Stimulated activated CD4-positive, alpha-beta T cell treated with anti-CD3 and anti-CD28 coated beads, Interleukin-12 subunit alpha, Interleukin-12 subunit beta, amount 100 ng/mL, for 24 hours (primary cell): ENCODE measurements around the gene TBC1D2.

Source experiments
- DNase-seq, 2 experiments: peaks; one replicate each; pipeline ENCODE4 v3.0.0-alpha.2; 2020; ENCODE audit warnings: low read depth in 2 of 2

The TBC1D2 gene

GRCh38 chr9:98164912-98165311 lies 90.5 kb downstream of the TBC1D2 start:
- DNase-seq = no peak

DNA sequence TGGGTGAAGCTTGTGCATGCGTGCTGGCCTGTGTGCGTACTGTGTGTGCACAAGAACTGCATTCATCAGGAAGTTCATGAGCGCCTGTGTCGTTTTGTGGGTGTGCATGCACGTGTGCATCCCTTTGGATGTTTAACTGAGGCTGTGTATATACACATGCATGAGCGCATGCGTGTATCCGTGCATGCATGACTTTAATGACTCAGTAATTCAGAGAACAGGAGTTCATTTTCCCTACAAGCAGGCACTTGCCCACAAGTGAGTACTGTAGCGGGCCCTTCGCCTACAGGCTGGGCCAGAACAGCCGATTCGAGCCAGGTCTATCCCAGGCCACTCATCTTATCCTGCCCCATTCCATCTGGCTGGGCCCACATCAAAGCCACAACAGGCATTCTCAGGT lies 92.8 kb downstream of the TBC1D2 start:
- DNase-seq = no peak

- DNase-seq = no peak
Observed at GRCh38 chr9:98161851-98162250, 93.6 kb downstream of the TBC1D2 start.

DNA sequence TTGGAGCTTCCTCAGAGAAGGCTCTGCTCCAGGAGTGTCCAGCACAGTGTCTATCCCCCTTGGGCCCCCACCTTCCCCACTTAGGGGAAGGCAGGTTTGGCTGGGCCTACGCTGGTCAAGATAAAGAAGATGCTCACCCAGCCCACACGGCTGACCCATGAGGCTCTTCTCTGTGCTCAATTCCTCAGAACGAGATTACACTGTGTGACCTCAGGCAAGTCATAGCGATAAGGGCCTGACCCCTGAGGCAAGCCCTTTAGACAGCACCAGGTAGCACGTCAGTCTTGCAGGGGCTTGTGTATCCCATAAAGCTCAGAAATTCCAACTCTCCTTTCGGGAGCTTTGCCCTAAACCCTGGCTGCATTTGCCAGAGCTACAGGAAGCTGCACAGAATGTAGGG lies 95.7 kb downstream of the TBC1D2 start:
- no peak for DNase-seq

GRCh38 chr9:98159301-98159700 lies 96.1 kb downstream of the TBC1D2 start:
- no peak for DNase-seq

DNA sequence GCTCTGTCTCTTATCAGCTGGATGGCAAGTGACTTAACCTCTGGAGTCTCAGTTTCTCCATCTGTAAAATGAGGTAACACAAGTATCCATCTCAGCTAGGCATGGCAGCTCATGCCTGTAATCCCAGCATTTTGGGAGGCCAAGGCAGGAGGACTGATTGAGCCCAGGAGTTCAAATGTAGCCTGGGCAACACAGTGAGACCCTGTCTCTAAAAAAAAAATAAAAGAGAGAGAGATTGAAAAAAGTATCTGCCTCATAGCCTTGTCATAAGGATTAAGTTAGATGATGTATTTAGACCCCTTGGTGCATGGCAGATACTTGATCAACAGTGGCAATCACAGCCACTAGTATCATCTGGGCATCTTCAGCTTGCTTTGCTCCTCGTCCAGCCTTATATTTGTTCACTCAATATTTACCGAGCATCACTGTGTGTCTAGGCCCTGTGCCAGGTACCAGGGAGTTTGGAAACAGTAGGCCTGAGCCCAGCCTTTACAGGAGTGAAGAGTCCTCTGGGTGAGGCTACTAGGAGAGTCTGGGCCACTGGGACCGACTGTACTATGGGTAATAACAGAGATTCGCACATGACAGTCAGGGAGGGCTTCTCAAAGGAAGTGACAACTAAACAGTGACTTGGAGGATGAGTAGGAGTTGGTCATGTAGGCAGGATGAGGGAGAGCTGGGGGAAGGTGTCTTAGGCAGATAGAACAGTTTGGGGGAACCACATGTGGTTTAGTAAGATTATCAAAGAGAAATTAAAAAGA lies 97.2 kb downstream of the TBC1D2 start:
- DNase-seq = no peak

- no peak for DNase-seq
Observed at GRCh38 chr9:98157372-98157771, 98.1 kb downstream of the TBC1D2 start.

DNA sequence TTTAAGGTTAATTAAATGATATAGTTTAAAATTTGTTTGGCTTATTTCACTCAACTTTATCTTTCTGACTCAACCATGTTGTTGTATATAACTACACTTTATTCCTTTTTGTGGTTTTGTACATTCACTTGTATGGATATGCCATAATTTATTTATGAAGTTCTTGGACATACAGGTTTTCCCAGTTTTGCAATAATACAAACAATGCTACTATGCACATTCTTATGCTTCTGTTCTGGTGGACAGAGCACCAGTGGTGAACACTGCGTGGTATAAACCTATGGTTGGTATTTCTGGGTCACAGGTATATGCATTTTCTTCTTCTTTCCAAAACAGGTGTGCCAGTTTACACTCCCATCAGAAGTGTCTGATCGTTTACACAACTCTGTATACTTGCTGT lies 100.8 kb downstream of the TBC1D2 start:
- DNase-seq = no peak

DNA sequence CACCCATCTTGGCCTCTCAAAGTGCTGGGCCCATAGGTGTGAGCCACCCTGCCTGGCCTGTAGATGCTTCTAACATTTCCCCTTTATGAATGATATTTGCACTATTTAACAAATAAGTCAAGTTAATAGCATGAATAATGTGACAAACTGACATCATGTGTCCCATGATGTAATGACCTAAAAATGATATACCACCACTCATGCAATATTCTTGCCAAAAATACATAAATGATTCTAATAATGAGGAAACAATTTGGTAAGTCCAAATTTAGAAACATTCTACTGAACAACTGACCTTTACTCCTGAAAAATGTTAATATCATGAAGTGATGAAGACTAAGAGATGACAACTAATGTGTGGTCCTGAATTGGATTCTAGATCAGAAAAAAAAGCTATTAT lies 102.9 kb downstream of the TBC1D2 start:
- no peak for DNase-seq

GRCh38 chr9:98150721-98151120 lies 104.7 kb downstream of the TBC1D2 start:
- no peak for DNase-seq

- DNase-seq = no peak
Observed at GRCh38 chr9:98150164-98150563, 105.3 kb downstream of the TBC1D2 start.

GRCh38 chr9:98149422-98149821 lies 106.0 kb downstream of the TBC1D2 start:
- DNase-seq = no peak
